IMR-90 (cell line): Measurements from ENCODE around the gene IFT57. TPM values are rescaled to one million over a fixed set of nuclear protein-coding genes. Genes with fewer than 3 reads are reported as not detected.

Experiments used
- ATAC-seq: fragments of 200-7000 bp; cut with Tn5 transposase; 2 replicates; pipeline ENCODE4 v1.9.1; 2020; ENCODE audit warnings: low read depth, mild to moderate bottlenecking, moderate library complexity
- BruUV-seq: library from RNA; stranded (reverse); fragments of 400-500 nt; replicated peaks from 2 replicates; lab custom pipeline; 2021; lab: Mats Ljungman, UMichigan
- CTCF ChIA-PET: fragments of 300-600 bp; formaldehyde crosslinking; extraction: SDS; loops from one replicate; lab custom pipeline; 2021; ENCODE audit warnings: antibody characterized with exemption; lab: Yijun Ruan, JAX
- POLR2A ChIA-PET: fragments of 300-600 bp; sonication (Branson Sonifier 250); formaldehyde crosslinking; loops from one replicate; lab custom pipeline; 2022; ENCODE audit warnings: antibody characterized with exemption; ENCODE audit not compliant: unreplicated experiment; lab: Charles Lee
- DNase-seq: peaks from one replicate; pipeline ENCODE4 v3.0.0; 2013
- H2AFZ ChIP-seq: replicated peaks from 2 replicates; pipeline ENCODE3; 2013; ENCODE audit warnings: low read length, mild to moderate bottlenecking; ENCODE audit not compliant: poor library complexity
- H2AK5ac ChIP-seq: 2 replicates; pipeline ENCODE4 v1.6.1; 2013; ENCODE audit warnings: low read depth, low read length, inconsistent platforms
- H2AK9ac ChIP-seq: replicated peaks from 2 replicates; pipeline ENCODE3; 2013; ENCODE audit warnings: mild to moderate bottlenecking, low read depth, low read length, moderate library complexity; ENCODE audit not compliant: poor library complexity
- H2BK120ac ChIP-seq: 2 replicates; pipeline ENCODE4 v1.6.1; 2013; ENCODE audit warnings: low read depth, low read length, inconsistent platforms
- H2BK15ac ChIP-seq: 3 replicates; pipeline ENCODE4 v1.6.1; 2013; ENCODE audit warnings: low read depth, low read length, inconsistent platforms
- H2BK20ac ChIP-seq: 2 replicates; pipeline ENCODE4 v1.6.1; 2013; ENCODE audit warnings: low read depth, mild to moderate bottlenecking, inconsistent platforms, low read length, moderate library complexity
- H2BK5ac ChIP-seq: 2 replicates; pipeline ENCODE4 v1.6.1; 2013; ENCODE audit warnings: mild to moderate bottlenecking, low read depth, low read length, inconsistent platforms; ENCODE audit not compliant: poor library complexity, severe bottlenecking
- H3K14ac ChIP-seq: replicated peaks from 2 replicates; pipeline ENCODE4 v1.6.1; 2013; ENCODE audit warnings: low read depth, low read length, inconsistent platforms
- H3K18ac ChIP-seq: 2 replicates; pipeline ENCODE4 v1.6.1; 2013; ENCODE audit warnings: low read depth, low read length, control low read depth
- H3K23ac ChIP-seq: 2 replicates; pipeline ENCODE4 v1.6.1; 2013; ENCODE audit warnings: low read depth, low read length, inconsistent platforms
- H3K27ac ChIP-seq: 2 replicates; pipeline ENCODE4 v1.5.1; 2013; ENCODE audit warnings: mild to moderate bottlenecking, control low read depth, low read length; ENCODE audit not compliant: insufficient read depth
- H3K27me3 ChIP-seq: 2 replicates; pipeline ENCODE4 v1.6.1; 2013; ENCODE audit warnings: low read length; ENCODE audit not compliant: control insufficient read depth, insufficient read depth
- H3K36me3 ChIP-seq: 2 replicates; pipeline ENCODE4 v1.6.1; 2013; ENCODE audit warnings: low read length, mixed read lengths; ENCODE audit not compliant: control insufficient read depth, insufficient read depth
- H3K4ac ChIP-seq: 2 replicates; pipeline ENCODE4 v1.6.1; 2013; ENCODE audit warnings: low read depth, low read length, inconsistent platforms
- H3K4me1 ChIP-seq: 2 replicates; pipeline ENCODE4 v1.6.1; 2013; ENCODE audit warnings: low read length, mixed read lengths; ENCODE audit not compliant: control insufficient read depth, insufficient read depth
- H3K4me2 ChIP-seq: 2 replicates; pipeline ENCODE4 v1.6.1; 2013; ENCODE audit warnings: low read depth, mild to moderate bottlenecking, control low read depth, low read length, moderate library complexity
- H3K4me3 ChIP-seq: 2 replicates; pipeline ENCODE4 v1.5.1; 2013; ENCODE audit warnings: low read depth, mild to moderate bottlenecking, control low read depth, low read length, moderate library complexity; ENCODE audit not compliant: insufficient read depth
- H3K56ac ChIP-seq: 2 replicates; pipeline ENCODE4 v1.6.1; 2013; ENCODE audit warnings: low read length, inconsistent platforms; ENCODE audit not compliant: insufficient read depth; ENCODE audit errors: extremely low read depth
- H3K79me1 ChIP-seq, 2 experiments: 2 replicates each; pipeline ENCODE4 v1.6.1; 2013; ENCODE audit warnings: low read length in 2 of 2, inconsistent platforms in 1 of 2, low read depth in 1 of 2
- H3K9ac ChIP-seq: 2 replicates; pipeline ENCODE4 v1.6.1; 2013; ENCODE audit warnings: low read depth, low read length, control low read depth
- H3K9me1 ChIP-seq: 2 replicates; pipeline ENCODE4 v1.6.1; 2013; ENCODE audit warnings: low read length, inconsistent platforms; ENCODE audit not compliant: insufficient read depth
- H3K9me3 ChIP-seq: 2 replicates; pipeline ENCODE4 v1.6.1; 2013; ENCODE audit warnings: low read length; ENCODE audit not compliant: control insufficient read depth, insufficient read depth
- H4K20me1 ChIP-seq: 2 replicates; pipeline ENCODE4 v1.6.1; 2013; ENCODE audit warnings: low read length, inconsistent platforms; ENCODE audit not compliant: insufficient read depth
- H4K5ac ChIP-seq: 2 replicates; pipeline ENCODE4 v1.6.1; 2013; ENCODE audit warnings: mild to moderate bottlenecking, low read depth, low read length, control low read depth
- H4K8ac ChIP-seq, 2 experiments: 2 replicates each; pipeline ENCODE4 v1.6.1; 2013; ENCODE audit warnings: low read depth in 2 of 2, low read length in 2 of 2, control low read depth in 1 of 2, inconsistent platforms in 1 of 2
- H4K91ac ChIP-seq: 2 replicates; pipeline ENCODE4 v1.6.1; 2013; ENCODE audit warnings: low read depth, low read length, inconsistent platforms; ENCODE audit not compliant: insufficient read depth
- BHLHE40 ChIP-seq: fragments of 150-350 bp; IDR thresholded peaks from 2 replicates; pipeline ENCODE4 v1.6.1; 2016; ENCODE audit warnings: mild to moderate bottlenecking, low read depth, low read length
- CEBPB ChIP-seq: IDR thresholded peaks from 2 replicates; pipeline ENCODE4 v1.6.1; 2012; ENCODE audit warnings: low read depth, low read length, improper control_type of control experiment
- CHD1 ChIP-seq: IDR thresholded peaks from 2 replicates; pipeline ENCODE4 v1.6.1; 2012; ENCODE audit warnings: low read depth, low read length, improper control_type of control experiment
- FOS ChIP-seq: fragments of 150-350 bp; IDR thresholded peaks from 2 replicates; pipeline ENCODE4 v1.6.1; 2016; ENCODE audit warnings: low read depth, low read length
- MAFK ChIP-seq: IDR thresholded peaks from 2 replicates; pipeline ENCODE4 v1.6.1; 2012; ENCODE audit warnings: low read depth, low read length, improper control_type of control experiment
- MAZ ChIP-seq: IDR thresholded peaks from 2 replicates; pipeline ENCODE4 v1.6.1; 2012; ENCODE audit warnings: low read depth, mild to moderate bottlenecking, low read length, improper control_type of control experiment, moderate library complexity, borderline replicate concordance
- MXI1 ChIP-seq: IDR thresholded peaks from 2 replicates; pipeline ENCODE4 v1.6.1; 2012; ENCODE audit warnings: low read depth, mild to moderate bottlenecking, low read length, moderate library complexity, borderline replicate concordance
- NFE2L2 ChIP-seq: fragments of 150-350 bp; IDR thresholded peaks from 2 replicates; pipeline ENCODE4 v1.6.1; 2016; ENCODE audit warnings: low read depth, mild to moderate bottlenecking, low read length
- POLR2A ChIP-seq: IDR thresholded peaks from 2 replicates; pipeline ENCODE4 v1.6.1; 2012; ENCODE audit warnings: mild to moderate bottlenecking, low read depth, low read length
- RAD21 ChIP-seq: IDR thresholded peaks from 2 replicates; pipeline ENCODE4 v1.6.1; 2012; ENCODE audit warnings: low read length, improper control_type of control experiment
- RCOR1 ChIP-seq: IDR thresholded peaks from 2 replicates; pipeline ENCODE4 v1.6.1; 2012; ENCODE audit warnings: mild to moderate bottlenecking, low read length, improper control_type of control experiment; ENCODE audit not compliant: insufficient replicate concordance
- RFX5 ChIP-seq: IDR thresholded peaks from 2 replicates; pipeline ENCODE4 v1.8.0; 2012; ENCODE audit warnings: low read depth, mild to moderate bottlenecking, low read length, moderate library complexity
- SMC3 ChIP-seq: fragments of 150-350 bp; IDR thresholded peaks from 2 replicates; pipeline ENCODE4 v1.6.1; 2016; ENCODE audit warnings: low read depth, mild to moderate bottlenecking, antibody characterized with exemption, low read length, moderate library complexity
- WGBS, 2 experiments: methylation state at CpG; one replicate each; pipeline versions ENCODE4 v1.1.5 to v1.1.7; 2013; ENCODE audit warnings: missing lambda C conversion rate in 2 of 2; ENCODE audit not compliant: insufficient read length in 1 of 2; ENCODE audit errors: extremely low coverage in 2 of 2; 5-methylcytosine and 5-hydroxymethylcytosine counted together
- dilution Hi-C: fragments of 300-500 bp; cut with HindIII; formaldehyde crosslinking; loops from one replicate; pipeline ENCODE4 v1.14.3; 2018; ENCODE audit warnings: low sequenced_read_pairs; ENCODE audit not compliant: unreplicated experiment
- in situ Hi-C: fragments of 300-500 bp; cut with MboI; formaldehyde crosslinking; loops from 3 replicates; pipeline ENCODE4 v1.14.3; 2019; ENCODE audit warnings: low sequenced_read_pairs, inconsistent platforms, mixed read lengths
- intact Hi-C: fragments of 100-400 bp; cut with micrococcal nuclease; formaldehyde crosslinking; loops from 2 replicates; pipeline ENCODE4 v1.10.0; 2022
- polyA plus RNA-seq, 3 experiments: library from polyadenylated mRNA; depleted of rRNA; stranded (reverse); fragments of >200 nt; gene quantifications; 2 replicates each; pipeline ENCODE4 v1.2.3, GENCODE V29; 2012; ENCODE audit warnings: low replicate concordance in 1 of 3
- total RNA-seq: library from RNA; depleted of rRNA; stranded (reverse); fragments of >200 nt; gene quantifications from 2 replicates; pipeline ENCODE4 v1.2.3, GENCODE V29; 2012
- TF ChIP-seq, protein P1 (sequence below): fragments of 150-350 bp; IDR thresholded peaks from 2 replicates; pipeline ENCODE4 v1.6.1; 2017; ENCODE audit warnings: mild to moderate bottlenecking, antibody characterized with exemption, low read length, low read depth
- TF ChIP-seq, protein P2 (sequence below): conservative IDR thresholded peaks from 2 replicates; pipeline ENCODE4 v1.5.1; 2012; ENCODE audit warnings: mild to moderate bottlenecking, low read depth, low read length, improper control_type of control experiment
- TF ChIP-seq, protein P3 (sequence below): fragments of 150-350 bp; IDR thresholded peaks from 2 replicates; pipeline ENCODE4 v1.6.1; 2016; ENCODE audit warnings: low read depth, mild to moderate bottlenecking, low read length, moderate library complexity, borderline replicate concordance

Gene IFT57
- total and polyA plus RNA-seq, 2 of the 4 experiments (the other 2 are of a cell fraction): 30.0 to 35.3 TPM

DNA sequence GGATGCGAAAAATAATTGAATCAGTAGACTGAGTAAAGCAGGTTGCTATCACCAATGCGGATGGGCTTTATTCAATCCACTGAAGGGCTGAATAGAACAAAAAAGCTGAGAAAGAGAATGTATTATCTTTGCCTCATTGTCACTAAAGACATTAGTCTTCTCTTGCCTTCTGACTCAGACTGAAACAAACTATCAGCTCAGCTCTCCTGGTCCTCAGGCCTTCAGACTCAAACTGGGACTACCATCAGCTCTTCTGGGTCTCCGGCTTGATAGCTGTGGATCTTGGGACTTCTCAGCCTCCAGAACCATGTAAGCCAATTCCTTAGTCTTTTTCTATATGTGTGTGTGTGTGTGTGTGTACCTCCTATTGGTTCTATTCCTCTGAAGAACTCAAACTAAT is 12.6 kb downstream of the IFT57 start:
- Histone ChIP-seq H3K9ac (no peak overlapping the region), H3K27me3 (no peaks in the 10 kb centered on the region), H2BK15ac (no peak overlapping the region), H3K4me3 (no peak overlapping the region), H3K9me3 (no peaks in the 10 kb centered on the region), H2AFZ (no peak overlapping the region), H2BK5ac (no peak overlapping the region), H3K27ac (no peak overlapping the region), H3K4ac (no peak overlapping the region), H2AK9ac (no peak overlapping the region), H4K5ac (no peak overlapping the region), H3K18ac (no peak overlapping the region), H3K9me1 (no peaks in the 10 kb centered on the region), H4K20me1 (no peaks in the 10 kb centered on the region), H4K8ac (no peak overlapping the region), H3K4me2 (no peak overlapping the region), H3K56ac (no peak overlapping the region), H4K91ac (no peak overlapping the region), H3K14ac (no peak overlapping the region), H2AK5ac (no peak overlapping the region), H3K4me1 (no peaks in the 10 kb centered on the region), H2BK120ac (no peak overlapping the region), H2BK20ac (no peak overlapping the region), H3K36me3 (peaks cover 5% of the 10 kb centered on the region), H3K23ac (no peak overlapping the region), H3K79me1 (no peaks in the 10 kb centered on the region)
- dilution Hi-C loops (no loop called here), intact Hi-C loops (no loop called here), in situ Hi-C loops (loop anchor here (25.0 kb wide), 1 partner anchor 972 kb away; no protein-coding TSS in a partner anchor)
- WGBS, 2 experiments: 100% methylated on average over 2 of the region's 3 CpGs; no CpG with 5 or more reads in 1 of the 2 experiments
- POLR2A ChIA-PET: no interaction called here
- TF ChIP-seq, protein P1, sequence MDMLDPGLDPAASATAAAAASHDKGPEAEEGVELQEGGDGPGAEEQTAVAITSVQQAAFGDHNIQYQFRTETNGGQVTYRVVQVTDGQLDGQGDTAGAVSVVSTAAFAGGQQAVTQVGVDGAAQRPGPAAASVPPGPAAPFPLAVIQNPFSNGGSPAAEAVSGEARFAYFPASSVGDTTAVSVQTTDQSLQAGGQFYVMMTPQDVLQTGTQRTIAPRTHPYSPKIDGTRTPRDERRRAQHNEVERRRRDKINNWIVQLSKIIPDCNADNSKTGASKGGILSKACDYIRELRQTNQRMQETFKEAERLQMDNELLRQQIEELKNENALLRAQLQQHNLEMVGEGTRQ: no peak
- TF ChIP-seq RCOR1 (no peak), MAFK (no peak), MAZ (no peak), RFX5 (no peak), POLR2A (no peak), SMC3 (no peak), CHD1 (no peak), FOS (no peak), NFE2L2 (no peak), BHLHE40 (no peak), MXI1 (no peak), CEBPB (no peak), RAD21 (no peak)
- TF ChIP-seq, protein P2, sequence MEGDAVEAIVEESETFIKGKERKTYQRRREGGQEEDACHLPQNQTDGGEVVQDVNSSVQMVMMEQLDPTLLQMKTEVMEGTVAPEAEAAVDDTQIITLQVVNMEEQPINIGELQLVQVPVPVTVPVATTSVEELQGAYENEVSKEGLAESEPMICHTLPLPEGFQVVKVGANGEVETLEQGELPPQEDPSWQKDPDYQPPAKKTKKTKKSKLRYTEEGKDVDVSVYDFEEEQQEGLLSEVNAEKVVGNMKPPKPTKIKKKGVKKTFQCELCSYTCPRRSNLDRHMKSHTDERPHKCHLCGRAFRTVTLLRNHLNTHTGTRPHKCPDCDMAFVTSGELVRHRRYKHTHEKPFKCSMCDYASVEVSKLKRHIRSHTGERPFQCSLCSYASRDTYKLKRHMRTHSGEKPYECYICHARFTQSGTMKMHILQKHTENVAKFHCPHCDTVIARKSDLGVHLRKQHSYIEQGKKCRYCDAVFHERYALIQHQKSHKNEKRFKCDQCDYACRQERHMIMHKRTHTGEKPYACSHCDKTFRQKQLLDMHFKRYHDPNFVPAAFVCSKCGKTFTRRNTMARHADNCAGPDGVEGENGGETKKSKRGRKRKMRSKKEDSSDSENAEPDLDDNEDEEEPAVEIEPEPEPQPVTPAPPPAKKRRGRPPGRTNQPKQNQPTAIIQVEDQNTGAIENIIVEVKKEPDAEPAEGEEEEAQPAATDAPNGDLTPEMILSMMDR: no peak
- TF ChIP-seq, protein P3, sequence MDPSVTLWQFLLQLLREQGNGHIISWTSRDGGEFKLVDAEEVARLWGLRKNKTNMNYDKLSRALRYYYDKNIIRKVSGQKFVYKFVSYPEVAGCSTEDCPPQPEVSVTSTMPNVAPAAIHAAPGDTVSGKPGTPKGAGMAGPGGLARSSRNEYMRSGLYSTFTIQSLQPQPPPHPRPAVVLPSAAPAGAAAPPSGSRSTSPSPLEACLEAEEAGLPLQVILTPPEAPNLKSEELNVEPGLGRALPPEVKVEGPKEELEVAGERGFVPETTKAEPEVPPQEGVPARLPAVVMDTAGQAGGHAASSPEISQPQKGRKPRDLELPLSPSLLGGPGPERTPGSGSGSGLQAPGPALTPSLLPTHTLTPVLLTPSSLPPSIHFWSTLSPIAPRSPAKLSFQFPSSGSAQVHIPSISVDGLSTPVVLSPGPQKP: no peak
- no peak for DNase-seq
- CTCF ChIA-PET: no interaction called here
- BruUV-seq: no TSS peak
- ATAC-seq: no peak
